ENCODE measurements around the gene EP400.

The EP400 gene, protein sequence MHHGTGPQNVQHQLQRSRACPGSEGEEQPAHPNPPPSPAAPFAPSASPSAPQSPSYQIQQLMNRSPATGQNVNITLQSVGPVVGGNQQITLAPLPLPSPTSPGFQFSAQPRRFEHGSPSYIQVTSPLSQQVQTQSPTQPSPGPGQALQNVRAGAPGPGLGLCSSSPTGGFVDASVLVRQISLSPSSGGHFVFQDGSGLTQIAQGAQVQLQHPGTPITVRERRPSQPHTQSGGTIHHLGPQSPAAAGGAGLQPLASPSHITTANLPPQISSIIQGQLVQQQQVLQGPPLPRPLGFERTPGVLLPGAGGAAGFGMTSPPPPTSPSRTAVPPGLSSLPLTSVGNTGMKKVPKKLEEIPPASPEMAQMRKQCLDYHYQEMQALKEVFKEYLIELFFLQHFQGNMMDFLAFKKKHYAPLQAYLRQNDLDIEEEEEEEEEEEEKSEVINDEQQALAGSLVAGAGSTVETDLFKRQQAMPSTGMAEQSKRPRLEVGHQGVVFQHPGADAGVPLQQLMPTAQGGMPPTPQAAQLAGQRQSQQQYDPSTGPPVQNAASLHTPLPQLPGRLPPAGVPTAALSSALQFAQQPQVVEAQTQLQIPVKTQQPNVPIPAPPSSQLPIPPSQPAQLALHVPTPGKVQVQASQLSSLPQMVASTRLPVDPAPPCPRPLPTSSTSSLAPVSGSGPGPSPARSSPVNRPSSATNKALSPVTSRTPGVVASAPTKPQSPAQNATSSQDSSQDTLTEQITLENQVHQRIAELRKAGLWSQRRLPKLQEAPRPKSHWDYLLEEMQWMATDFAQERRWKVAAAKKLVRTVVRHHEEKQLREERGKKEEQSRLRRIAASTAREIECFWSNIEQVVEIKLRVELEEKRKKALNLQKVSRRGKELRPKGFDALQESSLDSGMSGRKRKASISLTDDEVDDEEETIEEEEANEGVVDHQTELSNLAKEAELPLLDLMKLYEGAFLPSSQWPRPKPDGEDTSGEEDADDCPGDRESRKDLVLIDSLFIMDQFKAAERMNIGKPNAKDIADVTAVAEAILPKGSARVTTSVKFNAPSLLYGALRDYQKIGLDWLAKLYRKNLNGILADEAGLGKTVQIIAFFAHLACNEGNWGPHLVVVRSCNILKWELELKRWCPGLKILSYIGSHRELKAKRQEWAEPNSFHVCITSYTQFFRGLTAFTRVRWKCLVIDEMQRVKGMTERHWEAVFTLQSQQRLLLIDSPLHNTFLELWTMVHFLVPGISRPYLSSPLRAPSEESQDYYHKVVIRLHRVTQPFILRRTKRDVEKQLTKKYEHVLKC (N-terminal part only)

GRCh38 chr12:131949431-131950181 lies at the start of gene EP400:
Gene EP400 (plus strand): TSS chr12:131949942. CDS start chr12:131960620, 10,678 bp downstream.
- DNase-seq (ENCODE audit: low read depth, low spot score), result no peak

GRCh38 chr12:131900397-131900796 lies 49.3 kb upstream of the EP400 start:
- DNase-seq (ENCODE audit: low read depth, low spot score), result no peak

- no peak for DNase-seq (ENCODE audit: low read depth, low spot score)
Measured at GRCh38 chr12:131901431-131902331, 48.1 kb upstream of the EP400 start.

GRCh38 chr12:131902332-131903241 lies 47.2 kb upstream of the EP400 start:
- DNase-seq (ENCODE audit: low read depth, low spot score), result no peak

DNA sequence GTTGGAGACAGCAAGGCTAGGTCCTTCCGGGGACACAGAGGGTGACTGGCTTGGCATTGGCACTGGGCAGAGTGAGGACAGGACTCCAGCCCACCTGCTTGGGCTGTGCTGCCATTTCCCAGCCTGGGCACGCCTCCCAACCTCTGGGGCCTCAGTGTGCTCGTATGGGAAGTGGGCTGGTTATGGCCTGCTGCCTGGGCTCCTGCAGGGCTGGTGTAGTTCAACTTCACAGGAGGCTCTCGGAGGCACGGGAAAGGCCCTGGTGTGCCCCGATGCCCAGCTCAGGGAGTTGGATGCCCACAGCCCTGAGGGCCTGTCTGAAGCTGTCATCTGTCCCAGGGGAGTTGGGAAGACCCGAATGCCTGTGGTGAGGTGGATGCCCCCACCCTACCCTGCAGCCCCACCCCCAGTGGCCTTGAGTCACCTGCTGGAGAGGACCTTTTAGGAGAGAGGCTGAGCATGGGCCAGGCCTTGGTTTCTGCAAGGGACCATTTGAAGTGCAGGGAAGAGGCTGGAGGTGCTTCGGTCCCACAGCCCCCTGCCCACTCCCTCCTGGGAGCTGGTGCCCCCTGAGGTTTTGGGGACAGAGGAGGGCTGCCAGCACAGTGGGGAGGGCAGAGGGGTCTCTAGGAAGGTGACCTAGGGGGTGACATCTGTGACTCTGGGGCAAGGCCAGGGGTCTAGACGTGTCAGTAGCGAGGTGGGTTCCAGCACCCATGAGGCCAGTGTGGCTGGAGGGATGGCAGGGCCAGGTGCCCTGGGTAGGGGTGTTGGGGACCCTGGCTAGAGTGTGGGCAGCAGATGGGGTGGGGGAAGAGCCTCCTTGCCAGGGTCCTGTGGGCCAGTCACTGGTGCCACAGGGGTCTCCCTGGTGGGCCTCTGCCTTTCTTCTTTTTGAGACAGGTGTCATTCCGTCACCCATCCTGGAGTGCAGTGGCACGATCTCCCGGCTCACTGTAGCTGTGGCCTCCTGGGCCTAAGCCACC lies 46.2 kb upstream of the EP400 start:
- DNase-seq (ENCODE audit: low read depth, low spot score), result no peak

GRCh38 chr12:131904346-131904745 lies 45.4 kb upstream of the EP400 start:
- no peak for DNase-seq (ENCODE audit: low read depth, low spot score)

GRCh38 chr12:131905081-131905629 lies 44.6 kb upstream of the EP400 start:
- no peak for DNase-seq (ENCODE audit: low read depth, low spot score)

DNA sequence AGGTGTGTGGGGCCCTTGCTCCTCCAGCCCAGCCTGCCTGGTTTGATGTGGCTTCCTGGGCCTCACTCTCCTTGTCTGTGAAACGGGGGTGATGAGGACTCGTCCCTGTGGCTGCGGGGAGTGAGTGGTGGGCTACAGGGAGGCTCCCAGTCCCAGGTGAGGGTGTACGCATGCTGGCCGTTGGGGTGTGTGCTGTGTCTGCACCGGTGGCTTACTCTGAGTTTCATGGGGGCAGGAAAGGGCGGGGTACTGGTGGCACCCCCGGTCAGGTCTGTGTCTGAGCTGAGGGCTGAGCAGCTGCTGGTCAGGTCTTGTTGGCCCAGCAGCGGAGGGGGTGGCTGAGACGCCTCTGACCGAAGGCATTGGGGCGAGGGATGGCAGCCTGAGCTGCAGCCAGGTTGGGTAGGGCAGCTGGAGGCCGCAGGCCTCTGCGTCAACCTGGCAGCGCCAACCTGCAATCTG lies 44.1 kb upstream of the EP400 start:
- no peak for DNase-seq (ENCODE audit: low read depth, low spot score)

DNA sequence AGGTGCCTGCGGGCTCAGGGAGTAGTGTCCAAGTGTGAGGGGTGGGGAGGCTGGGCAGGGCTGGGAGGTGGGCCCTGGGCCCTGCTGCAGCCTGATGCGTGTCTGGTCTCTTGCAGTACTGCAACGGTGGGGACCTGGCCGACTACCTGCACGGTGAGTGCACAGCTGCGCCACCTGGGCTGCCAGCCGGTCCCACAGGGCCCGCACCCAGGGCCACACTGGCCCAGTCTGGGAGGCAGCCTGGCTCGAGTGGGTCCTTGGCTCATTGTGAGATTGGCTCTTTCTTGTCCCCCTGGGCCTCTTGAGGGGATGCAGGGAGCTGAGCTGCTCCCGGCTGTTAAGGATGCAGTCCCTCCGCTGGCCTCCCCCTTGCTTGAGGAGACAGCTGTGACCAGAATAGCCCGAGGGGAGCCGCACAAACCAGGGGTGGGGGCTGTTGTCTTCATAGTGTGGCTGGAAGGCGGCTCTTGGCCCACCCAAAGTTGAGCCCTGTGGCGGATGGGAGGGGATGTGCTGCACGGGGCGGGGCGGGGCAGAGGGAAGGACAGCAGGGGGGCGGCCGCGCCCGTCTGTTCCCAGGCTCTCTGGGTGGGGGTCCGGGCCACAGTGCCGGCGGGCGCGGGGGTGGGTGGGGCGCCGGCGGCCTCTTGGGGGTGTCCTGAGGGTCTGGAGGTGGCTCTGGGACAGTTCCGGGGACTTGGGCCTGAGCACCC lies 42.2 kb upstream of the EP400 start:
- DNase-seq (ENCODE audit: low read depth, low spot score), result no peak

DNA sequence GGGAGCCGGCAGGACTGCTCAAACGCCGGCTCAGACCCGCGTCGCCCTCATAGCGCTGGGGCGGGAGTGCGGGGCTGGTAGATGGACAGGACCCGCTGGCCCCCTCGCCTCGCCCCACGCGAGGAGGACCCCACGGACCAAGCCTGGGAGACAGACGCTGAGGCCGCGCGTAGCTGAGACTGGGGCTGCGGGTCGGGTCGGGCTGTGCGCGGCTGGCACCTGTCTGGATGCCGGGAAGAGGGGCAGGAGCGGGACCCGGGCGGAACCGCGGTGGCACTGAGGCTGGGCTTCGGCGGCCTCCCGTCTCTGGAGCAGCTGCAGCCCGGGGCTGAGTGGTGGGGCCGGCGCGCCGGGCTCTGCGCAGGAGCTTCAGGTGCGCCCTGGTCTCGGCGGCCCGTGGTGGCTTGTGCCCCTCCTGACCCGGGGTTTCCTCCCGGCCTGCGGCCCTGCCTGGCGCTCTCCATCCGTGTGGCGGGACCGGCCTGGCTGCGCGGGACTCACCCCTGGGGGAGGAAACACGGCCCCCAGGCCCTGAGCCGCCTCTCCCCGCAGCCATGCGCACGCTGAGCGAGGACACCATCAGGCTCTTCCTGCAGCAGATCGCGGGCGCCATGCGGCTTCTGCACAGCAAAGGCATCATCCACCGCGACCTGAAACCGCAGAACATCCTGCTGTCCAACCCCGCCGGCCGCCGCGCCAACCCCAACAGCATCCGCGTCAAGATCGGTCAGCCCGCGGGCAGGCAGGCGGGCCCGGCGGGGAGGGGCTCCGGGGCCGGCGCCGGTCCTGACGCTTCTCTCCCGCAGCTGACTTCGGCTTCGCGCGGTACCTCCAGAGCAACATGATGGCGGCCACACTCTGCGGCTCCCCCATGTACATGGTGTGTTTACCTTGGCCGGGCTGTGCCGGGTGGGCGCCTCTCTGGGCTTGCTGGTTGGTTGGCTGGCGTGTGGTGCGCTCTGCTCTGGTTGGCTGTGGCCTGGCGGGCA lies 41.4 kb upstream of the EP400 start:
- DNase-seq (ENCODE audit: low read depth, low spot score), result no peak

DNA sequence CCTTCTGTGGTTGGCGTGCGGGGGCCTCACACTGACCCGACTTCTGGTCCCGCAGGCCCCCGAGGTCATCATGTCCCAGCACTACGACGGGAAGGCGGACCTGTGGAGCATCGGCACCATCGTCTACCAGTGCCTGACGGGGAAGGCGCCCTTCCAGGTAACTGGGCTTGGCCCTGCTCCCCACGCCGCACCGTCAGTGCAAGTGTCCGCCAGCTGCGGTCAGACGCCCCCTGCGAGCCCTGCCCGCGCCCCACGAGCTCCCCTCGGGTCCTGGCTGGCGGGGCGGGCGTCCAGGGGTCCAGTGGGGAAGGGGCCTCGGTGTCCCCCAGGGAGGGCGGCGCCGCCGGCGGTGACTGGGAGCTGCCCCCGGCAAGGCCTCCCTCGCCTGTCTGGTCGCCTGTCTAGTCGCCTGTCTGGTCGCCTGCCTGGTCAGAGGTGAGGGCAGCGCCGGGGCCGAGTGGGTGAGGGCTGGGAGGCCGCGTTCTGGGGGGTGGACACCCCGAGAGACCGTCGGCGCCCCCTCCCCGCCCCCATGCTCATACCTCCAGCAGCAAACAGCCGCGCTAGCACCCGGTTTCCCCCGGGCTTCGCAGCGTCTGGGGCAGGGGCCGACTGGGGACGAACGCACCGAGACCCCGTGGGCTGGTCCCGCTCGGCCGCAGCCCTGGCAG lies 40.5 kb upstream of the EP400 start:
- DNase-seq (ENCODE audit: low read depth, low spot score), result no peak

GRCh38 chr12:131909752-131910219 lies 40.0 kb upstream of the EP400 start:
- no peak for DNase-seq (ENCODE audit: low read depth, low spot score)

DNA sequence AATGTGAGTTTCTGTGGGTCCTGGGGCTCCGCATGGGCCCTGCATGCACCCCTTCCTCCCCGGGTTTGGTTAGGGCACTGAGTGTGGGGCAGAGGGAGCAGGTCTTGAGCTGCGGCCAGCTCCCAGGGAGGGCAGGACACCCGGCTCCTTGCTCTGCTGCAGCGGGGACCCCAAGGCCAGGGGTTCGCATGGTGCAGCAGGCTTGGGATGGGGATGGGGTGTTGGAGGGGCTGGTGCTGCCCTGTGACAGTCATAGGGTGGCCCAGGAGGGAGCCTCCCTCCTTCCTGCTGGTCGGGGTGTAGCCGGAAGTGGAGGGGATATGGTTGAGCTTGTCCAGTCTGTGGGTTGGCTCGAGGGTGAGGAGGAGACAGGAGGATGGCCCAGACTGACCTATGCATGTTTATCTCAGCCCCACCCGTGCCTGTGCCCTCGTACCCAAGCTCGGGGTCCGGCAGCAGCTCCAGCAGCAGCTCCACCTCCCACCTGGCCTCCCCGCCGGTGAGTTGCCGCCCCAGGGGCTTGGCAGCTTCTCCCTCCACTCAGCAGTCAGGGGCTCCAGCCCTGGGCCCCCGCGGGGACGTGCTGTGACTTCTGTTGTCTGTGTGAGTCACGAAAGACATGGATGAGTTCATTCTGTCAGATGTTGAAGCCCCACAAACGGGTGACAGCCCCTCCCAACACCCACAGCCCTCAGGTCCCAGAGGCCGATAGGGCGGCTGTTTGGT lies 39.3 kb upstream of the EP400 start:
- DNase-seq (ENCODE audit: low read depth, low spot score), result no peak

- DNase-seq (ENCODE audit: low read depth, low spot score), result no peak
Measured at GRCh38 chr12:131911028-131911650, 38.6 kb upstream of the EP400 start.
